Measurements from ENCODE around the gene GP1BB. TPM values are rescaled to one million over a fixed set of nuclear protein-coding genes. Genes with fewer than 3 reads are reported as not detected.

Gene GP1BB
- total RNA-seq, 2 donors from 2014 or later, result not detected

DNA sequence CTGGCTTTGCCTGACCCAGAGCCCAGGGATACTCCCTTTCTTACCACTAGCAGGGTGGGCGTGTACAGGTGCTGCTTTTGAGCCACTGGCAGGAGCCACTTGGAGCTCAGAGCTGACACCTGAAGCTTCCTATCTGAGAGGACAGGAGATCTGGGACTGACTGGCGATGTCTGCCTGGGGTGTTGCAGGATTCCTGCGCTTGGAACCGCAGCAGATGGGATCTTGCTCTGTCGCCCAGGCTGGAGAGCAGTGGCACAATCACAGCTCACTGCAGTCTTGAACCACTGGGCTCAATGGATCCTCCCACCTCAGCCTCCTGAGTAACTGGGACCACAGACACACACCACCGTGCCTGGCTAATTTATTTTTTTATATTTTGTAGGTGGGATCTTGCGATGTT lies 17.7 kb downstream of the GP1BB start:
- DNase-seq (ENCODE audit: low spot score) (no peak), ATAC-seq (no peak)
- Mint-ChIP-seq H3K4me1 (ENCODE audit: low read depth in 2 of 2) (no peaks in the 10 kb centered on the region), H3K9me3 (no peaks in the 10 kb centered on the region), H3K36me3 (no peaks in the 10 kb centered on the region), H3K27ac (no peak overlapping the region), H3K27me3 (no peaks in the 10 kb centered on the region), H3K4me3 (no peak overlapping the region)

DNA sequence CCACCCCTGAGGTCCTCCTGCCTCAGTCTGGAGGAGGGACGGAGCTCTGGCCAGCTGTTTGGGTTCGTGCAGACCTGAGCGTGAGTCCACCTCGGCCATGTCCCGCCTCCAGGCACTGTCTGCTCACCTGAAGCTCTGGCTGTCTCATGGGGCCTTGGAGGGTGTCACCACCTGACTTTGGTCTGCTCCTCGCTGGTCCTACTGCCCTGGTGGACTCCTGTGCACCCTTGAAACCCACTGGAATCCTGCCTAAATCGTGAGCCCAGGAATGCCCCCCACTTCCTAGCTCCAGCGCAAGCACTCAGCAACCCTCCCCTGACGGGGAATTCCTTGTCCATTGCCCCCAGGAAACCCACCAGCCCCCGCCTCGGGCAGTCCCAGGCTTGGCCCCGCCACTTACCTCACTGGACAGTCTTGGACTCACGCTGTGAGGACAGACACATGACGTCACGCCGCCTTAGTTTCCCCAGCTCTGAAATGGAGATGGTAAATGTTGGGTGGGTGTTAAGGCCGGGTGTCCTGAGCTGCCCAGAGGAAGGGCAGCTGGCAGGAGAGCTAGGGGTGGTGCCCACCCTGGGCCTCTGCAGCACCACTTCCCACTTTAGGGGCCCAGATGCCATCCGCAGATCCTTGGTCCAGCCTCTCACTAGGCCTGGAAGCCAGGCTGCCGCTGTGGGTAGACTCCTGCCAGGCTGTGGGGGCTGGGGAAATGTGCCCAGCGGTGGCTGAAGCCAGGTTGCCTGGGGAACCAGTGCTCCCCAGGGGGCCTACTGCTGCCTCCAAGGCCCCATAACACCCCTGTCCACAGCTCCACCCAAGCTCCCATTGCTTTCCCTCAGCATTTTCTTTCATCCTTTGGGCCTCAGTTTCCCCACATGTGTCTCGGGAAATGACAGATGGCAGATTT lies 19.1 kb downstream of the GP1BB start:
- no peaks in the 10 kb centered on the region for H3K36me3 Mint-ChIP-seq
- ATAC-seq (no peak), DNase-seq (ENCODE audit: low spot score) (no peak)
- H3K4me1 Mint-ChIP-seq (ENCODE audit: low read depth in 2 of 2), result no peaks in the 10 kb centered on the region
- H3K27me3 Mint-ChIP-seq, result no peaks in the 10 kb centered on the region
- H3K27ac Mint-ChIP-seq, result no peak overlapping the region
- no peak overlapping the region for H3K4me3 Mint-ChIP-seq
- H3K9me3 Mint-ChIP-seq, result no peaks in the 10 kb centered on the region

DNA sequence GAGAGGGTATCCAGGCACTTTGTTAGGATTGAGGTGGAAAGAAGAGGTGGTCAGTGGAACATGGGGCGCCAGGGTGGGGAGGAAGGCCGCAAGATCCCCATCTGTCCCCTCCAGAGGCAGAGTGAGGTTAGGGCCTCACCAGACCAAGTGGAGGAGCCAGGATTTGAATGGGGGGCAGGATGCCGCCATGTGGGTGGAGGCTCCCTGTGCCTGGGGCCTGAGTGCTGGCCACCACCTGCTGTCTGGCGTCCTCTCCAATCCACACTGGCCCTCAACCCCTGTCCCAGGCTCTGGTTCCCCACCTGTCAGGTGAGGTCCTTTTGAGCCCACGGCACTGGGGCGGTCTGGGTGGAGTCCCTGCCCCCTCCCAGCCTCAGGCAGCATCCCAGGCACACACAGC lies 19.7 kb downstream of the GP1BB start:
- DNase-seq (ENCODE audit: low spot score) (no peak), ATAC-seq (no peak)
- Mint-ChIP-seq H3K4me1 (ENCODE audit: low read depth in 2 of 2) (no peaks in the 10 kb centered on the region), H3K27me3 (no peaks in the 10 kb centered on the region), H3K4me3 (no peak overlapping the region), H3K36me3 (no peaks in the 10 kb centered on the region), H3K9me3 (no peaks in the 10 kb centered on the region), H3K27ac (no peak overlapping the region)

DNA sequence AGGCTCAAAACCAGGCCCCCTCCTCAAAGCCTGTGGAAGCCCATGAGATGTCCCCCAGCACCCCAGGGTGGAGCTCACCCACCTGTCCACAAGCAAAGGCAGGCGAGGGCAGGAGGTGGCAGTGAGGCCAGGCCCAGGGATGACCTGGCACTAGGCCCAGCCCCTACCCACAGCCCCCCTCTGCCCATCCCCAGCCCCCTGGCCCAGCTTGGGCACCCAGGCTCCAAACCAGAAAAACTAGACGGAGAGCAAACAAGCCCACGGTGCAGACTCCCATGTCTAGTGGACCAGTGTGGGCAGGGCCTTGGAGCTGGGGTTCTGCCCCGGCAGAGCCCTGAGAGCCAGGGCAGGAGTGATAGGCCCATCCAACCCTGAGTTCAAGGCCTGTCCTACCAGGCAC lies 20.3 kb downstream of the GP1BB start:
- H3K4me3 Mint-ChIP-seq, result no peak overlapping the region
- H3K9me3 Mint-ChIP-seq, result no peaks in the 10 kb centered on the region
- H3K4me1 Mint-ChIP-seq (ENCODE audit: low read depth in 2 of 2), result no peaks in the 10 kb centered on the region
- ATAC-seq (no peak), DNase-seq (ENCODE audit: low spot score) (no peak)
- H3K27ac Mint-ChIP-seq, result no peak overlapping the region
- H3K27me3 Mint-ChIP-seq, result no peaks in the 10 kb centered on the region
- H3K36me3 Mint-ChIP-seq, result no peaks in the 10 kb centered on the region

DNA sequence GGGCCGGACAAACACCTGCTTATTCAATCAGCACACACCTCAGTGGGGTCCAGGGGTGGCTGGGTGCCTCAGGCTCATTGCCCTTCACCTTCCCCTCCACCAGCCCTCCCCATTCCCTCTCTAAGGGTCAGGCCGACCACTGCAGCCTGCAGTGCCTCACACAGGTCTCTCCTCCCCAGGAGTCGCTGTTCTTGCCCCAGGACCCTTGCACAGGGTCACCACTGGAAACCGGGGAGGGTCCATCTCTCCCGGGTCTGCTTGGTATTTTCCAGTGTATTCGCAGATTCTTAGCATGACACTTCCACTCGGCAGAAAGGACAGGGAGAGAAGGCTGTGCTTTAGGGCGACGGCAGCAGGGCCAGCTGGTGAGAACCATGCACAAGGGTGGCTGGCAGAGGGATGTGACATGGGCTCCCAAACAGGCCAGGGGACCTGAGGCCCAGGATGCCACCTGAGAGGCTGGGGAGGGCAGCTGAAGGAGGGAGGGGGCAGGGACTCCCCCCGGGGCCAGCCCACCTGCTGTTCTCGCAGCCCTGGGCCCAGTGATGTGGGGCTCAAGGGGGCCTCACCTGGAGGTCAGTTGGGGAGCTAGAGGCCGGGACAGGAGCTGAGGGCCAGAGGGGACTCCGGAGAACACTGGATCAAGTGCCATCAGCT lies 21.1 kb downstream of the GP1BB start:
- no peaks in the 10 kb centered on the region for H3K4me1 Mint-ChIP-seq (ENCODE audit: low read depth in 2 of 2)
- no peak overlapping the region for H3K4me3 Mint-ChIP-seq
- H3K27me3 Mint-ChIP-seq, result no peaks in the 10 kb centered on the region
- DNase-seq (ENCODE audit: low spot score), result no peak
- no peaks in the 10 kb centered on the region for H3K9me3 Mint-ChIP-seq
- no peak overlapping the region for H3K27ac Mint-ChIP-seq
- H3K36me3 Mint-ChIP-seq, result no peaks in the 10 kb centered on the region
- ATAC-seq, result no peak

DNA sequence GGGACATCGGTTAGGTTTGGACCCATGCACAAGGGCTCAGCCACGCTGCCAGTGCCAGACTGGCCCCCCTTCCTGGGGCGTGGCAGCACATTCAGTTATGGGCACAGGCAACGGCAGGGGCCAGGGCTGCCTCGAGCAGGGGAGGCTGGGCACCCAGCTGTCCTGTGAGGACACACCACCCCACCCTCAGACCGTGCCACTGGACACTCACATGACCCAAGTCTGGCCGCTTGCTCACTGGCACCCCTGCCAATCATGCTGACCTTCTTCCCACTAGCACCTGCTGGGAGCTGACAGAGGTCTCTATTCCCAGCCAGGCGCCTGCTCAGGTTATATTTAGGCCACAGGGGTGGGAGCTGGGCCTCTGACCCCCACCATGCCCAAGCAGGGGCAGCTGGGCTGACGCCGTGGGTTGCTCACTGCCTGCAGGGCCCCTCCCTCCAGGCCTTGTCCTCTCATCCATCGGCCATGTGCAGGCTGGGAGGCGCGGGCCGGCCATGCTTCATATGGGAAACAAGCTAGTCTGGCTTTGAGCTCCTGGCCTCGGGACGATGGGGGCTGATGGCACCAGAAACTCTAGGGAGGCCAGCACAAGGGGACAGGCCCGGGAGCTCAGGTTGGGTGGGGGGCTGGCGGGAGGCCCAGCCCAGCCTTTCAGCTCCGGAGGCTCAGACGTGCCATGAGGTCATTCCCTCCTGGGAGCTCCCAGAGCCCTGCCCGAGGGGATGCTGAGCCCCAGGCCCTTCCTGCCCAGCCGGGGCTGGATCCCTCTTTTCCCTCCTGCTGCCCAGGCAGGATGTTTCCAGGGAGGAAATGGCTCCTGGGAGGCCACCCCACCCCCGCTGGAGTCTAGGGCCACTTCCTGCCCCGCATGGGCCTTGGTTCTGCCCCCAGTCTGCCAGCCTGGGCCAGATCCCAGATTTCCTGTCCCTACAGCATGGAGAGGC lies 22.1 kb downstream of the GP1BB start:
- Mint-ChIP-seq H3K36me3 (no peaks in the 10 kb centered on the region), H3K4me1 (ENCODE audit: low read depth in 2 of 2) (no peaks in the 10 kb centered on the region), H3K27ac (no peak overlapping the region), H3K4me3 (no peak overlapping the region), H3K9me3 (no peaks in the 10 kb centered on the region), H3K27me3 (no peaks in the 10 kb centered on the region)
- DNase-seq (ENCODE audit: low spot score), result no peak
- no peak for ATAC-seq

DNA sequence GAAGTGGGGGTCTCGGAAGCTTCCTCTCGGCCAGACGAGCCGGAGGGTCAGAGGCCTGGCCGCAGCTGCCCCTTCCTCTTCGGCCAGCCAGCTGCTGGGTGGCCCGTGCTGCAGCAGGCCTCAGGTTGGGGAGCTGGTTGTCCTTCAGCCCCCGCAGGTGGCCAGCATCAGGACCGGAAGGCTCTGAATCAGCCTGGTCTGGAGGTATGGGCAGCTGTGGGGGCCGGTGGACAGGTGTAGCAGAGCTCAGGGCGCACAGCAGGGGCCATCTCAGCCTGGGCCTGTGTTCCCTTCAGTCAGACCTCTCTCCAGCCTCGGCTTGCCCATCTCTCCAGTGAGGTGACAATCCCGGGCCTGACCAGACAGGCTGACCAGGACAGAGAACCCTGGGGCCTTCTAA lies 23.4 kb downstream of the GP1BB start:
- DNase-seq (ENCODE audit: low spot score) (no peak), ATAC-seq (no peak)
- Mint-ChIP-seq H3K4me1 (ENCODE audit: low read depth in 2 of 2) (no peaks in the 10 kb centered on the region), H3K36me3 (no peaks in the 10 kb centered on the region), H3K27ac (no peak overlapping the region), H3K9me3 (no peaks in the 10 kb centered on the region), H3K4me3 (no peak overlapping the region), H3K27me3 (no peaks in the 10 kb centered on the region)

DNA sequence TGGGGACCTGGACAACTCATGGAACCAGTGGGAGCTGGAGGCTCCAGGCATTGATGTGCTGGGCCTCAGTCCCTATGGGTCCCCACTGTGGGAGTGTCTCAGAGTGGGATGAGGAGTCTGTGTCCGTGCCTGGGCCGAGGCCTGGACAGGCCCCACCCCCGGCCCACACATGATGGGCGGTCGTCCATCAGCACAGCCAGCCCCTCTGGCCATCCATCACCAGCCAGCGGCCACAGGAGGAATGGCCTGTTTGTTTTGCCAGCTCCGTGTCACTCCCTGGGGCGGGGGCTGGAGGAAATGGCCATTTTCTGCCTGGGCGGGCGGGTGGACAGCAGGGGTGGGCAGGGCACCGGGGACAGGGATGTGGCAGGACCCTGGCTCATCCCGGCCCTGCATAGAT lies 24.2 kb downstream of the GP1BB start:
- Mint-ChIP-seq H3K4me3 (no peak overlapping the region), H3K4me1 (ENCODE audit: low read depth in 2 of 2) (no peaks in the 10 kb centered on the region), H3K27me3 (peaks cover under 1 to 1% of the 10 kb centered on the region in 2 donors), H3K27ac (no peak overlapping the region), H3K36me3 (no peaks in the 10 kb centered on the region), H3K9me3 (no peaks in the 10 kb centered on the region)
- DNase-seq (ENCODE audit: low spot score), result no peak
- ATAC-seq, result no peak

DNA sequence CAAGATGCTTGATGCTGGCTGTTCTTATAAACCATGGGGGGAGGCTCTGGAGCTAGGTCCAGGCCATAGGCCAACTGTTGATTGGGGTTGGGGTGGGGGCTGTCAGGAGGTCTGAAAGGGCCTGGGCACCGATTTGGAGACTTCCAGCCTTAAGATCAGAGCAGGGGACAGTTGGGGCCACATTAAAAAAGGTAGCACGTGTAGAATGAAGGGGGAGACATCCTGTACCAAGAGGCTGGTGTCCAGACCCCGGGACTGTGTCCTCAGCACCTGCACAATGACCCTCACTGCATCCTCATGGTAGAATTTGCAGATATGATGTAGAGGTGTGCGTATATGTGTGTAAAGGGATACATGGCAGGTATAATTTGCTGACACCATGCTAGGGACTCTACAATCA lies 24.8 kb downstream of the GP1BB start:
- no peaks in the 10 kb centered on the region for H3K9me3 Mint-ChIP-seq
- H3K4me3 Mint-ChIP-seq, result no peak overlapping the region
- H3K27me3 Mint-ChIP-seq, result peaks cover 7% of the 10 kb centered on the region in 2 donors
- no peak overlapping the region for H3K27ac Mint-ChIP-seq
- no peaks in the 10 kb centered on the region for H3K4me1 Mint-ChIP-seq (ENCODE audit: low read depth in 2 of 2)
- H3K36me3 Mint-ChIP-seq, result no peaks in the 10 kb centered on the region
- no peak for ATAC-seq
- DNase-seq (ENCODE audit: low spot score), result no peak

DNA sequence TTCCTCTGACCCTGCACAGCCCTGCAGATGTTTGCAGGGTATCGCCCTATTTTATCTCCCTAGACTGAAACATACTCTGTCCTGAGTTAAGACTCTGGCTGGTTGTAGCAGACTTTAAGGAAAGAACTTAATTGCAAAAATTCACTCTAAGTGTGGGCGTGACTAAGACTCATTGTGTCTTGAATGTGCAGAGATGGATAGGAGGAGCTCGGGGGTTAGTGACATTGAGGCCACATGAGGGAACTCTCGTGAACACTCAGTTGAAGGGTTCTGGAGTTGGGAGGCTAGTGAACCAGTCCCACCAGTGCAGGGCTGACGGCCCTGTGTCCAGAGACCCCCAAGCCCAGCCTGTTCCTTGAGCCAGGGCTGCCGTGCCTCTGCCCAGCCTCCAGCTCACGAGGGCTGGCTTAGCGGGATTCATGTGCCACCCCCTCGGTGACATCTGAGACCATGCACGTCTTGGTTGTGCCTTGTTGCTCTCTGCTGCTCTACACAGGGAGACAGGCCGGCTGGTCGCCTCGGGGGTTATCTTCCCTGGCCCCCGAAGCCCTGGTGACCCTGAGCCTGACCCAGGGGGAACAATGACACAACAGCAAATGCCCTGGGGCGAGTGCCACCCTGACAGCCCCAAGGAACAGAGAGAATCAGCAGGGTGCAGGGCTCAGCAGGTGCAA lies 25.8 kb downstream of the GP1BB start:
- Mint-ChIP-seq H3K36me3 (no peaks in the 10 kb centered on the region), H3K9me3 (no peaks in the 10 kb centered on the region), H3K4me1 (ENCODE audit: low read depth in 2 of 2) (no peaks in the 10 kb centered on the region), H3K4me3 (no peak overlapping the region), H3K27me3 (peaks cover 9 to 11% of the 10 kb centered on the region in 2 donors), H3K27ac (no peak overlapping the region)
- no peak for DNase-seq (ENCODE audit: low spot score)
- ATAC-seq, result no peak

DNA sequence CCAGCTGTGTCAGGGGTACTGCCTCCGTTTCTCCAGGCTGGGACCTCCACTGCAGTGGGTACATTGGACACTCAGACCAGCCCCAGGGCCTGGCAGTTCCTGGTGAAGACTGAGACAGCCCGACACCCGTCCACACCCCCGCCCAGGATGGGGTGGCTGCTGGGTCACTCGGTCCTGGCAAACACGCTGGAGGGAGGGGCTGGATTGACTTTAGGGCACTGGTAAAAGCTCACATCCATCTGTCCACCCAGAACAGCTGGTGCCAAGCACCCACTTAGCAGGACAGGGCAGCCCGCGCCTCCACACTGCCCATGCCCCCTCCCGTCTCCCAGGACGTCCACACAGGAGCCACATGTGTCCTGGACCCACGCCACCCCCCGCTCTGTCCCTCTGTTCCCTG lies 26.5 kb downstream of the GP1BB start:
- ATAC-seq, result no peak
- no peaks in the 10 kb centered on the region for H3K4me1 Mint-ChIP-seq (ENCODE audit: low read depth in 2 of 2)

DNA sequence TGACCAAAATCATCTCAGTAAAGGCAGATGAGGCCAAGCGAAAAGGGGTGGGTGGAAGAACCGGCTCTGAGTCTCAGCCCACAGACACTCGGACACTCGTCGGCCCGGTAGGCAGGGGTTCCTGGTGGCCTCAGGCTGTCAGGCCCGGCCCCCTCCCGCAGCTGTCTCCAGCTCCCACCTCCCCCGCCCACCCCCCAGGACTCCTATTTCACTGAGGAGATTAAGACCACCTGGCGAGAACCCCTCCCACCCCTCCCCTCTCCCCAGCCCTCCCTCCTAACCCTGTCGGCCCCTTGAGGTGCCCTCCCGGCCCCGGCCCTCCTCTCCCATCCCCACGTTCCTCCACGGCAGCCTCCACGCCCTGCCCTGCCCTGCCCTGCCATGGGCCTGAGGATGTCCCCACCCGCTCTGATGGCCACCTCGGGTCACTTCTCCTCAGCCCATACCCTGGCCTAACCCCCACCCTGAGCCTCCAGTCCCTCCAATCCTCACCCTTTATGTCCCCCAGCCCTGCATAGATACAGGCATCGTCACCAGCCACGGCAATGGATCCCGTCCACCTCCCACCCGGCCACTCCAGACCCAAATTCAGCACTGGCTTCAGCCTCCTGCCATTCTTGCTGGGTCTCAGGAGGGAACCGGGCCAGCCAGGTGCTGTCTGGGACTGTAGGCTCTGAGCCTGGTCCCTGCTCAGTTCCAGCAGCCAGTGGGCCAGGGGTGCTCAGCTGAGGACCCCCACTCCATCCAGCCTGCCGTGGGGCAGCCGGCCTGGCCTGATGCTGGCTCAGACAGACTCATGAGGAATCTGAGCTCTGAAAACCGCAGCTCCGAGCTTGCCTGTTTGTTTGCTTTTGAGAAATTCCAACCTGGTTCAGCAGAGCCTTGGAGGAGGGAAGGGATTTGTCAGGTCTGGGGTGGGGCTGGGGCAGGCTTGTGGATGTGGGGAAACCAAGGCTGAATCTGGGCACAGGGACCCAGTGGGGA lies 27.5 kb downstream of the GP1BB start:
- Mint-ChIP-seq H3K4me3 (no peak overlapping the region), H3K27ac (no peak overlapping the region), H3K9me3 (no peaks in the 10 kb centered on the region), H3K27me3 (peaks cover 14 to 15% of the 10 kb centered on the region in 2 donors), H3K4me1 (ENCODE audit: low read depth in 2 of 2) (peaks cover 0 to 2% of the 10 kb centered on the region in 2 donors), H3K36me3 (no peaks in the 10 kb centered on the region)
- ATAC-seq (no peak), DNase-seq (ENCODE audit: low spot score) (no peak)

More for the DNA sequence above, 26.5 kb downstream of the GP1BB start:
- DNase-seq (ENCODE audit: low spot score), result no peak
- no peak overlapping the region for H3K27ac Mint-ChIP-seq
- H3K9me3 Mint-ChIP-seq, result no peaks in the 10 kb centered on the region
- peaks cover 14 to 15% of the 10 kb centered on the region in 2 donors for H3K27me3 Mint-ChIP-seq
- no peak overlapping the region for H3K4me3 Mint-ChIP-seq
- H3K36me3 Mint-ChIP-seq, result no peaks in the 10 kb centered on the region
